ENCODE measurements around the gene ZNF20. TPM values are rescaled to one million over a fixed set of nuclear protein-coding genes. Genes with fewer than 3 reads are reported as not detected.

ZNF20 gene
- total and polyA plus RNA-seq, 9 of the 15 experiments (the other 6 are each of a cell fraction or from before 2014, with no cell fraction given), result 1.4 to 3.7 (median 3.1) TPM

DNA sequence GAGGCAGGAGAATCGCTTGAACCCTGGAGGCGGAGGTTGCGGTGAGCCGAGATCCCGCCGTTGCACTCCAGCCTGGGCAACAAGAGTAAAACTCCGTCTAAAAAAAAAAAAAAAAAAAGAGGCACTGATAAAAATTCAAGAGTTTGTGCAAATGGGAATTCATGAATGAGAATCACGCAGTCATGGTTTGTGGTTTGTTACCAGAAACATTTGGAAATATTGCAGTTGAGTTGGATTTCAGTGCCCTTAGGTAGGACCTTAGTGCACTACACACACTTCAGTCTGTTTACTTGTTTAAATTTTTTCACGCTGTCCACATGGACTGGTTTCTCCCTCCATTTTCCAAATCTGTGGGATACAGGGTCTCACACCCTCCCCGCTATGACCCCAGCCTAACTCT, 47.2 kb downstream of the ZNF20 start (continued):
- TF ChIP-seq, protein P1, sequence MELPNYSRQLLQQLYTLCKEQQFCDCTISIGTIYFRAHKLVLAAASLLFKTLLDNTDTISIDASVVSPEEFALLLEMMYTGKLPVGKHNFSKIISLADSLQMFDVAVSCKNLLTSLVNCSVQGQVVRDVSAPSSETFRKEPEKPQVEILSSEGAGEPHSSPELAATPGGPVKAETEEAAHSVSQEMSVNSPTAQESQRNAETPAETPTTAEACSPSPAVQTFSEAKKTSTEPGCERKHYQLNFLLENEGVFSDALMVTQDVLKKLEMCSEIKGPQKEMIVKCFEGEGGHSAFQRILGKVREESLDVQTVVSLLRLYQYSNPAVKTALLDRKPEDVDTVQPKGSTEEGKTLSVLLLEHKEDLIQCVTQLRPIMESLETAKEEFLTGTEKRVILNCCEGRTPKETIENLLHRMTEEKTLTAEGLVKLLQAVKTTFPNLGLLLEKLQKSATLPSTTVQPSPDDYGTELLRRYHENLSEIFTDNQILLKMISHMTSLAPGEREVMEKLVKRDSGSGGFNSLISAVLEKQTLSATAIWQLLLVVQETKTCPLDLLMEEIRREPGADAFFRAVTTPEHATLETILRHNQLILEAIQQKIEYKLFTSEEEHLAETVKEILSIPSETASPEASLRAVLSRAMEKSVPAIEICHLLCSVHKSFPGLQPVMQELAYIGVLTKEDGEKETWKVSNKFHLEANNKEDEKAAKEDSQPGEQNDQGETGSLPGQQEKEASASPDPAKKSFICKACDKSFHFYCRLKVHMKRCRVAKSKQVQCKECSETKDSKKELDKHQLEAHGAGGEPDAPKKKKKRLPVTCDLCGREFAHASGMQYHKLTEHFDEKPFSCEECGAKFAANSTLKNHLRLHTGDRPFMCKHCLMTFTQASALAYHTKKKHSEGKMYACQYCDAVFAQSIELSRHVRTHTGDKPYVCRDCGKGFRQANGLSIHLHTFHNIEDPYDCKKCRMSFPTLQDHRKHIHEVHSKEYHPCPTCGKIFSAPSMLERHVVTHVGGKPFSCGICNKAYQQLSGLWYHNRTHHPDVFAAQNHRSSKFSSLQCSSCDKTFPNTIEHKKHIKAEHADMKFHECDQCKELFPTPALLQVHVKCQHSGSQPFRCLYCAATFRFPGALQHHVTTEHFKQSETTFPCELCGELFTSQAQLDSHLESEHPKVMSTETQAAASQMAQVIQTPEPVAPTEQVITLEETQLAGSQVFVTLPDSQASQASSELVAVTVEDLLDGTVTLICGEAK (IDR thresholded peaks at IDR 0.05), result 0 out of 2 replicates have a peak, but pooled peaks have one; percentile 40
- TF ChIP-seq, protein P1 (CRISPR knock-in tag; IDR thresholded peaks at IDR 0.05), result no peak
- no peak for TF ChIP-seq FOXK2 (conservative IDR thresholded peaks at IDR 0.05 in 1 of 2, IDR thresholded peaks at IDR 0.05 in 1 of 2; ENCODE audit: low read depth in 2 of 2)
- TF ChIP-seq, protein P2, sequence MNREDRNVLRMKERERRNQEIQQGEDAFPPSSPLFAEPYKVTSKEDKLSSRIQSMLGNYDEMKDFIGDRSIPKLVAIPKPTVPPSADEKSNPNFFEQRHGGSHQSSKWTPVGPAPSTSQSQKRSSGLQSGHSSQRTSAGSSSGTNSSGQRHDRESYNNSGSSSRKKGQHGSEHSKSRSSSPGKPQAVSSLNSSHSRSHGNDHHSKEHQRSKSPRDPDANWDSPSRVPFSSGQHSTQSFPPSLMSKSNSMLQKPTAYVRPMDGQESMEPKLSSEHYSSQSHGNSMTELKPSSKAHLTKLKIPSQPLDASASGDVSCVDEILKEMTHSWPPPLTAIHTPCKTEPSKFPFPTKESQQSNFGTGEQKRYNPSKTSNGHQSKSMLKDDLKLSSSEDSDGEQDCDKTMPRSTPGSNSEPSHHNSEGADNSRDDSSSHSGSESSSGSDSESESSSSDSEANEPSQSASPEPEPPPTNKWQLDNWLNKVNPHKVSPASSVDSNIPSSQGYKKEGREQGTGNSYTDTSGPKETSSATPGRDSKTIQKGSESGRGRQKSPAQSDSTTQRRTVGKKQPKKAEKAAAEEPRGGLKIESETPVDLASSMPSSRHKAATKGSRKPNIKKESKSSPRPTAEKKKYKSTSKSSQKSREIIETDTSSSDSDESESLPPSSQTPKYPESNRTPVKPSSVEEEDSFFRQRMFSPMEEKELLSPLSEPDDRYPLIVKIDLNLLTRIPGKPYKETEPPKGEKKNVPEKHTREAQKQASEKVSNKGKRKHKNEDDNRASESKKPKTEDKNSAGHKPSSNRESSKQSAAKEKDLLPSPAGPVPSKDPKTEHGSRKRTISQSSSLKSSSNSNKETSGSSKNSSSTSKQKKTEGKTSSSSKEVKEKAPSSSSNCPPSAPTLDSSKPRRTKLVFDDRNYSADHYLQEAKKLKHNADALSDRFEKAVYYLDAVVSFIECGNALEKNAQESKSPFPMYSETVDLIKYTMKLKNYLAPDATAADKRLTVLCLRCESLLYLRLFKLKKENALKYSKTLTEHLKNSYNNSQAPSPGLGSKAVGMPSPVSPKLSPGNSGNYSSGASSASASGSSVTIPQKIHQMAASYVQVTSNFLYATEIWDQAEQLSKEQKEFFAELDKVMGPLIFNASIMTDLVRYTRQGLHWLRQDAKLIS (CRISPR knock-in tag; IDR thresholded peaks at IDR 0.05), result 0 out of 2 replicates have a peak, but pooled peaks have one; percentile 29
